Keratinocyte (primary cell): Measurements from ENCODE around the gene GNPAT. TPM values are rescaled to one million over a fixed set of nuclear protein-coding genes. Genes with fewer than 3 reads are reported as not detected.

Experiments used
- DNase-seq: peaks from one replicate; pipeline ENCODE4 v3.0.0-alpha.2; 2011; ENCODE audit warnings: low read depth, missing footprints, low spot score
- FAIRE-seq: peaks from 2 replicates; lab custom pipeline; 2011; peaks lifted over from hg19 to GRCh38; lab: Jason Lieb, UNC
- H2AFZ ChIP-seq: 2 replicates; pipeline ENCODE4 v1.6.0; 2012; ENCODE audit warnings: low read length, control low read depth, inconsistent platforms; ENCODE audit not compliant: control insufficient read depth
- H3K27ac ChIP-seq: 2 replicates; pipeline ENCODE4 v1.5.1; 2011; ENCODE audit warnings: low read length; ENCODE audit not compliant: control insufficient read depth, insufficient read depth
- H3K27me3 ChIP-seq: 3 replicates; pipeline ENCODE4 v1.6.0; 2011; ENCODE audit warnings: low read length; ENCODE audit not compliant: control insufficient read depth, insufficient read depth; ENCODE audit errors: extremely low read depth
- H3K36me3 ChIP-seq, 2 experiments: 2 replicates in 1 of 2; 3 replicates in 1 of 2; pipeline ENCODE4 v1.5.1; 2011; ENCODE audit warnings: low read length in 2 of 2, mild to moderate bottlenecking in 1 of 2; ENCODE audit not compliant: control insufficient read depth in 2 of 2, insufficient read depth in 2 of 2; ENCODE audit errors: extremely low read depth in 1 of 2
- H3K4me1 ChIP-seq: 3 replicates; pipeline ENCODE4 v1.5.1; 2011; ENCODE audit warnings: low read length; ENCODE audit not compliant: control insufficient read depth, insufficient read depth; ENCODE audit errors: extremely low read depth
- H3K4me2 ChIP-seq: 3 replicates; pipeline ENCODE4 v1.6.0; 2011; ENCODE audit warnings: low read depth, low read length; ENCODE audit not compliant: control insufficient read depth, insufficient read depth; ENCODE audit errors: extremely low read depth
- H3K4me3 ChIP-seq, 3 experiments: fragments of 200-600 bp in 1 of 3; sonication (generic) in 1 of 3; 2 replicates in 2 of 3; 3 replicates in 1 of 3; pipeline ENCODE4 v1.5.1; 2011 to 2016; ENCODE audit warnings: low read length in 3 of 3, mild to moderate bottlenecking in 3 of 3, control low read depth in 2 of 3, inconsistent platforms in 1 of 3, low read depth in 1 of 3, mixed read lengths in 1 of 3, mixed run types in 1 of 3, moderate library complexity in 1 of 3; ENCODE audit not compliant: control insufficient read depth in 2 of 3, insufficient read depth in 2 of 3; ENCODE audit errors: extremely low read depth in 1 of 3
- H3K79me2 ChIP-seq: 2 replicates; pipeline ENCODE4 v1.6.0; 2012; ENCODE audit warnings: low read length; ENCODE audit not compliant: control insufficient read depth, insufficient read depth
- H3K9ac ChIP-seq: 3 replicates; pipeline ENCODE4 v1.6.0; 2011; ENCODE audit warnings: low read length; ENCODE audit not compliant: control insufficient read depth, insufficient read depth; ENCODE audit errors: extremely low read depth
- H3K9me1 ChIP-seq: 3 replicates; pipeline ENCODE4 v1.6.0; 2011; ENCODE audit warnings: low read length; ENCODE audit not compliant: control insufficient read depth, insufficient read depth; ENCODE audit errors: extremely low read depth
- H3K9me3 ChIP-seq: 2 replicates; pipeline ENCODE4 v1.5.1; 2012; ENCODE audit warnings: low read depth, low read length; ENCODE audit not compliant: control insufficient read depth
- H4K20me1 ChIP-seq: 3 replicates; pipeline ENCODE4 v1.6.0; 2011; ENCODE audit warnings: low read length; ENCODE audit not compliant: control insufficient read depth, insufficient read depth; ENCODE audit errors: extremely low read depth
- CTCF ChIP-seq, 3 experiments: IDR thresholded peaks in 1 of 3; conservative IDR thresholded peaks in 1 of 3; optimal IDR thresholded peaks in 1 of 3; 2 replicates in 2 of 3; 3 replicates in 1 of 3; pipeline versions ENCODE3 to v1.5.1; 2011; ENCODE audit warnings: low read length in 3 of 3, mild to moderate bottlenecking in 3 of 3, moderate library complexity in 2 of 3, control low read depth in 1 of 3, inconsistent platforms in 1 of 3; ENCODE audit not compliant: insufficient read depth in 2 of 3; ENCODE audit errors: extremely low read depth in 1 of 3
- EZH2 ChIP-seq: IDR thresholded peaks from one replicate; pipeline ENCODE4 v1.6.1; 2012; ENCODE audit warnings: inconsistent platforms, mild to moderate bottlenecking, low read length, moderate library complexity
- dilution Hi-C: fragments of 300-500 bp; cut with MboI; formaldehyde crosslinking; loops from one replicate; pipeline ENCODE4 v1.7.0; 2020; ENCODE audit warnings: low sequenced_read_pairs; ENCODE audit not compliant: extremely low pct_ligation_motif_present
- polyA plus RNA-seq, 5 experiments: library from polyadenylated mRNA; depleted of rRNA in 3 of 5; stranded (reverse) in 3 of 5; stranded (forward) in 1 of 5; unstranded in 1 of 5; fragments of >200 nt; gene quantifications; 1 replicate in 1 of 5; 2 replicates in 3 of 5; 3 replicates in 1 of 5; pipeline versions ENCODE4 v1.2.1 to v1.2.3, GENCODE V29; 2011 to 2012; ENCODE audit warnings: missing spikeins in 2 of 5, low read depth in 1 of 5, low replicate concordance in 1 of 5

GNPAT gene
- polyA plus RNA-seq, 1 donor (not counting 4 experiments of a cell fraction or from before 2014, with no cell fraction given) = 39.9 TPM

- FAIRE-seq = no peak
- no peaks in the 10 kb centered on the region for H3K36me3 ChIP-seq
- no peaks in the 10 kb centered on the region for H4K20me1 ChIP-seq
Measured at GRCh38 chr1:231318015-231318355, 77.0 kb downstream of the GNPAT start.

GRCh38 chr1:231318568-231318967 is 77.6 kb downstream of the GNPAT start:
- Histone ChIP-seq H3K36me3 (no peaks in the 10 kb centered on the region), H3K9ac (no peak overlapping the region), H3K9me1 (no peaks in the 10 kb centered on the region), H3K27ac (no peak overlapping the region), H2AFZ (no peak overlapping the region), H3K4me2 (no peak overlapping the region), H3K4me3 (no peak overlapping the region), H3K4me1 (no peaks in the 10 kb centered on the region), H3K79me2 (no peaks in the 10 kb centered on the region), H4K20me1 (no peaks in the 10 kb centered on the region), H3K9me3 (no peaks in the 10 kb centered on the region), H3K27me3 (no peaks in the 10 kb centered on the region)
- dilution Hi-C loops = no loop called here
- no peak for TF ChIP-seq EZH2
- TF ChIP-seq CTCF (optimal IDR thresholded peaks at IDR 0.05 in 1 of 3, IDR thresholded peaks at IDR 0.05 in 1 of 3, conservative IDR thresholded peaks at IDR 0.05 in 1 of 3; ENCODE audit: extremely low read depth in 1 of 3, insufficient read depth in 2 of 3, low read length in 3 of 3) = no peak
- FAIRE-seq (no peak), DNase-seq (no peak)

More at GRCh38 chr1:231318015-231318355, 77.0 kb downstream of the GNPAT start:
- DNase-seq = no peak
- H3K27ac ChIP-seq = no peak overlapping the region
- no peak overlapping the region for H3K4me2 ChIP-seq
- no peaks in the 10 kb centered on the region for H3K9me3 ChIP-seq
- dilution Hi-C loops = no loop called here
- no peak overlapping the region for H3K9ac ChIP-seq
- H3K27me3 ChIP-seq = no peaks in the 10 kb centered on the region
- H3K4me1 ChIP-seq = no peaks in the 10 kb centered on the region
- no peak for TF ChIP-seq EZH2
- TF ChIP-seq CTCF (optimal IDR thresholded peaks at IDR 0.05 in 1 of 3, IDR thresholded peaks at IDR 0.05 in 1 of 3, conservative IDR thresholded peaks at IDR 0.05 in 1 of 3; ENCODE audit: extremely low read depth in 1 of 3, insufficient read depth in 2 of 3, low read length in 3 of 3) = no peak
- no peaks in the 10 kb centered on the region for H3K9me1 ChIP-seq
- no peak overlapping the region for H3K4me3 ChIP-seq
- H2AFZ ChIP-seq = no peak overlapping the region
- no peaks in the 10 kb centered on the region for H3K79me2 ChIP-seq
